Coronary artery (tissue), 2 donors: ENCODE data around the gene SLC19A1.
"Not testable (repeated sequence)": the region's sequence is repeated elsewhere in the genome, so short reads cannot be mapped to it uniquely, and the experiment has no call there.

Experiments used
- DNase-seq: peaks from one replicate; pipeline ENCODE4 v3.0.0-alpha.2; 2017; ENCODE audit warnings: low spot score
- H3K27ac ChIP-seq, 2 donors: fragments of 200-600 bp; sonication (generic); one replicate each; pipeline ENCODE4 v1.5.1; 2016 to 2019
- H3K4me3 ChIP-seq: fragments of 200-600 bp; sonication (generic); 2 replicates; pipeline ENCODE4 v1.5.1; 2016; ENCODE audit warnings: mild to moderate bottlenecking, moderate library complexity
- CTCF ChIP-seq: fragments of 200-600 bp; sonication (generic); IDR thresholded peaks from one replicate; pipeline ENCODE4 v1.5.1; 2019; ENCODE audit warnings: antibody characterized with exemption

The SLC19A1 gene

DNA sequence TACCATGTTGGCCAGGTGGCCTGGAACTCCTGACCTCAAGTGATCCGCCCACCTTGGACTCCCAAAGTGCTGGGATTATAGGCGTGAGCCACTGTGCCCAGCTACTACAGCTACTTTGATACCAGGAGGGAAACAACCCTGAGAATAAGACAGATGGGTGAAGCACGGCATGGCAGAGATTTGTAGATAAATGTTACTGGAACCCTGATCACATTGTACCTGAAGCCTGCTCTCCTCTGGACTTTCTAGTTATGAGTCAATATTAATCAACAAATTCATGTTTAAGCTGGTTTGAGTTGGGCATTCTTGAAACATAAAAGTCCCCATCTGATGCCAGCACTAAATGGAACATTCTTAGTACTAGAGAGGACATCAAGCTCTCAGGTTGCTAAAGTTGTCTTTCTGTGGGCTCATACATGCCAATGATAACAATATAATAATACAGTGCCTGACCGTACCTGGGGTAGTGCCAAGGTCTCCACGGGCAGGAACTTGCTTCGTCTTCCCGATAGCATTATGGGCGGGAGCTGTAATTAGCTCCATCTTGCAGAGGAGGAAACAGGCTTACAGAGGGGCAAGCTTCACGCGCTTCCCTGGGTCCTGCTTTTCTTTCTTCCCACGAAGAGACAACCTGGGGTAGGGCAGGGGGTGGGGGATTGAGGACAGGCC is 30.7 kb upstream of the SLC19A1 start:
- DNase-seq: peak; percentile 35
- Histone ChIP-seq H3K27ac (no peak overlapping the region), H3K4me3 (no peak overlapping the region)
- TF ChIP-seq CTCF: no peak

- H3K27ac ChIP-seq: no peak overlapping the region
- TF ChIP-seq CTCF: no peak
- peak; percentile 55 for DNase-seq
- H3K4me3 ChIP-seq: no peak overlapping the region
Observed at GRCh38 chr21:45572231-45572630, 30.0 kb upstream of the SLC19A1 start.

- Histone ChIP-seq H3K4me3 (no peak overlapping the region), H3K27ac (no peak overlapping the region)
- TF ChIP-seq CTCF: no peak
- DNase-seq: peak; percentile 9
Observed at GRCh38 chr21:45571641-45572040, 29.4 kb upstream of the SLC19A1 start.

DNA sequence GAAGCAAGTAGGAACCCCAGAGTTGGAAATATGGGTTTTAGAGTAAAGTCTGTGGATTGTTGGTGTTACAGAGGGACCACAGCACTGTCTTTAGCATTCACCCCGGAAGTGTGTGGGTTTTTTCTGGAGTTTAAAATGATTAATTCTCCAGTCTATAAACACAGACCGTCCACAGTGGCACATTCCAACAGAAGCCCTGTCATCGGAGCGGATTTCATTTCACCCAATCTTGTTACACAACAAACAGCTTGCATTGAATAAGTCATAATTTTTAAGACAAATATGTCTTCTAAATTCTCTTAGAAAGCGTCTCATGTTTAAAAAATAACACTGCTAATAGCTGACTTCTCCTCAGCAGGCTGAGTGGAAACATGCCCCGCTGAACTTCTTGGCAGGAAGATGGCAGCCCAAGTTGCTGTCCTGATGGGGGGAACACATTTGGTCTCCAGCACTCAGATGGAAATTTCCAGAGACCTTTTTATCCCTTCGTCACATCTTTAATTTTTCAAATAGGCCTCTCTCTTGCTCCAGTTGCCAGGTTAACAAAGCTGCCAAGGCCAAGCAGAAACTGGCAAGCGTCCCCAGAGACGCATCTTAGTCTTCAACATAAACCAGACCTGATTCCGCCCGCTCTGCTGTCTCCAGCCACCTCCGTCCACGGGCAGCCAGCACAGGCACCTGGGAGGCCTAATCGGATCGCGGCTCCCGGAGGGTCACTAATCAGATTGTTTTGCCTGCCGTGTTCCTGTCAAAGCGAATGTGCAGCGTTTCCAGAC is 28.8 kb upstream of the SLC19A1 start:
- peak; percentile 58 for DNase-seq
- Histone ChIP-seq H3K4me3 (no peak overlapping the region), H3K27ac (no peak overlapping the region)

DNA sequence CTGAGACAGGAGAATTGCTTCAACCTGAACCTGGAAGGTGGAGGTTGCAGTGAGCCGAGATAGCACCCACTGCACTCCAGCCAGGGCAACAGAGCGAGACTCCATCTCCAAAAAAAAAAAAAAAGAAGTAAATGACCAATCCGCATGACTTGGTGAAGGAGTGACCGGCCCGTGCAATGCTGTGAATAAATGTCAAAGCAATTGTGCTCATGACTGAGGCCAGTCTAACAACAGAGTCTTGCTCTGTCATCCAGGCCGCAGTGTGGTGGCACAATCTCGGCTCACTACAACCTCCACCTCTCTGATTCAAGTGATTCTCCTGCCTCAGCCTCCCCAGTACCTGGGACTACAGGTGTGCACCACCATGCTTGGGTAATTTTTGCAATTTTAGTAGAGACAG is 27.8 kb upstream of the SLC19A1 start:
- Histone ChIP-seq H3K4me3 (no peak overlapping the region), H3K27ac (no peak overlapping the region)
- no peak for TF ChIP-seq CTCF
- DNase-seq: peak; percentile 24

More for the DNA sequence above, 28.8 kb upstream of the SLC19A1 start:
- no peak for TF ChIP-seq CTCF

DNA sequence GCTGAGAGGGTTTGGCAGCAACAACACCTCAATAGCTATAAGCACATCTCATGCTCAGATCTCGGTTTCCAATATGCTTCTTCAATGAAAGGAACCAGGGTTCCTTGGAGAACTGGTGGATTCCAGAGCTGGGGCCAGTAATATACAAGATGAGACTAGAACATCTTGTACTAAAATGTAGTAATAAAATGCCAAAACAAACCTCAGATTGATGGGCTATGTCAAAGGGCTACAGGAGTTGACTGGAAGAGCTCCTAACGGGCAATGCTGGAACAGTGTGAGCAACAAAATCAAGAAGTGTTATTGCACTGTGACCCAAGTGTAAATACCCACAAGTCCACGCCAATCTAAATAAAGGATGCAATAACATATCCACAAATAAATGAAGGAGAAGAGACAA is 26.1 kb upstream of the SLC19A1 start:
- H3K4me3 ChIP-seq: no peak overlapping the region
- no peak overlapping the region for H3K27ac ChIP-seq
- no peak for TF ChIP-seq CTCF
- no peak for DNase-seq

DNA sequence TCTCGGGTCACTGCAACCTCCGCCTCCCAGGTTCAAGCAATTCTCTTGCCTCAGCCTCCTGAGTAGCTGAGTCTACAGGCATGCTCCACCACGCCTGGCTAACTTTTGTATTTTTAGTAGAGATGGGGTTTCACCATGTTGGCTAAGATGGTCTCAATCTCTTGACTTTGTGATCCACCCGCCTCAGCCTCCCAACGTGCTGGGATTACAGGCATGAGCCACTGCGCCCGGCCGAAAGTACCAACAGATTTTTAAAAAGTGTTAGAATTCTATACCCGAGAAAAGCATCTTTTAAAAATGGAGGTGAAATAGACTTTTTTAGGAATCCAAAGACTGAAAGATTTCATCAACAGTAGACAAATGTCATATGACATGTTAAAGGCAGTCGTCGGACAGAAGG is 21.9 kb upstream of the SLC19A1 start:
- not testable (repeated sequence) for H3K27ac ChIP-seq, H3K4me3 ChIP-seq, DNase-seq
